SK-N-SH (cell line): Measurements from ENCODE around the gene TNIP2. TPM values are rescaled to one million over a fixed set of nuclear protein-coding genes. Genes with fewer than 3 reads are reported as not detected.

Experiments
- CTCF ChIA-PET: fragments of 300-600, 350-600 bp; formaldehyde crosslinking; extraction: SDS; loops from one replicate; lab custom pipeline; 2021; lab: Yijun Ruan, JAX
- POLR2A ChIA-PET: fragments of 350-600 bp; sonication (Branson Sonifier 250); formaldehyde crosslinking; extraction: SDS; loops from one replicate; lab custom pipeline; 2020; ENCODE audit warnings: antibody characterized with exemption, inconsistent platforms; lab: Yijun Ruan, JAX
- DNase-seq: peaks from one replicate; pipeline ENCODE4 v3.0.0; 2012
- H2AFZ ChIP-seq: fragments of 200-600 bp; sonication (generic); 2 replicates; pipeline ENCODE4 v1.8.1; 2016; ENCODE audit warnings: antibody characterized with exemption, mild to moderate bottlenecking, low read depth
- H3F3A ChIP-seq: fragments of 200-600 bp; sonication (generic); replicated peaks from 2 replicates; pipeline ENCODE3; 2016; ENCODE audit warnings: antibody characterized with exemption, mild to moderate bottlenecking; ENCODE audit not compliant: insufficient read depth
- H3K27ac ChIP-seq, 2 experiments: fragments of 200-500 bp in 1 of 2; fragments of 200-600 bp in 1 of 2; sonication (Bioruptor generic) in 1 of 2; sonication (generic), shearing (Covaris generic) in 1 of 2; 2 replicates each; pipeline versions ENCODE4 v1.5.1 to v1.6.1; 2014 to 2016; ENCODE audit warnings: low read depth in 2 of 2, inconsistent platforms in 1 of 2, low read length in 1 of 2, mild to moderate bottlenecking in 1 of 2, mixed read lengths in 1 of 2
- H3K27me3 ChIP-seq: fragments of 200-600 bp; sonication (generic), shearing (Covaris generic); 2 replicates; pipeline ENCODE4 v1.6.1; 2016; ENCODE audit warnings: mixed run types; ENCODE audit not compliant: insufficient read depth
- H3K36me3 ChIP-seq, 2 experiments: fragments of 200-500 bp in 1 of 2; fragments of 200-600 bp in 1 of 2; sonication (Bioruptor generic) in 1 of 2; sonication (generic) in 1 of 2; replicated peaks in 1 of 2; 2 replicates each; pipeline versions ENCODE3 to v1.5.1; 2014 to 2016; ENCODE audit warnings: low read length in 1 of 2, mild to moderate bottlenecking in 1 of 2; ENCODE audit not compliant: insufficient read depth in 2 of 2, control insufficient read depth in 1 of 2
- H3K4me1 ChIP-seq, 2 experiments: fragments of 200-500 bp in 1 of 2; fragments of 200-600 bp in 1 of 2; sonication (Bioruptor generic) in 1 of 2; sonication (generic), shearing (Covaris generic) in 1 of 2; 2 replicates each; pipeline versions ENCODE4 v1.5.1 to v1.6.1; 2014 to 2016; ENCODE audit warnings: low read depth in 1 of 2, low read length in 1 of 2, mixed run types in 1 of 2; ENCODE audit not compliant: insufficient read depth in 2 of 2, control insufficient read depth in 1 of 2
- H3K4me2 ChIP-seq: fragments of 200-600 bp; sonication (generic), shearing (Covaris generic); 2 replicates; pipeline ENCODE4 v1.6.1; 2017; ENCODE audit warnings: mixed run types
- H3K4me3 ChIP-seq, 2 experiments: fragments of 200-500 bp in 1 of 2; fragments of 200-600 bp in 1 of 2; sonication (Bioruptor generic) in 1 of 2; sonication (generic), shearing (Covaris generic) in 1 of 2; 2 replicates each; pipeline versions ENCODE4 v1.5.1 to v1.8.1; 2014 to 2016; ENCODE audit warnings: low read depth in 2 of 2, inconsistent platforms in 1 of 2, low read length in 1 of 2, mild to moderate bottlenecking in 1 of 2, mixed read lengths in 1 of 2, moderate library complexity in 1 of 2
- H3K79me2 ChIP-seq: fragments of 200-600 bp; sonication (generic); 2 replicates; pipeline ENCODE4 v1.8.1; 2017; ENCODE audit warnings: mild to moderate bottlenecking; ENCODE audit not compliant: insufficient read depth
- H3K9ac ChIP-seq: fragments of 200-600 bp; sonication (generic); 2 replicates; pipeline ENCODE4 v1.6.1; 2017; ENCODE audit warnings: mixed run types
- H3K9me2 ChIP-seq: fragments of 200-600 bp; sonication (generic); 2 replicates; pipeline ENCODE4 v1.6.1; 2017; ENCODE audit warnings: mixed run types
- H3K9me3 ChIP-seq: fragments of 200-600 bp; sonication (generic); 2 replicates; pipeline ENCODE4 v1.6.1; 2017; ENCODE audit warnings: mixed run types, mild to moderate bottlenecking, moderate library complexity
- H4K20me1 ChIP-seq: fragments of 200-600 bp; sonication (generic); 2 replicates; pipeline ENCODE4 v1.6.1; 2017; ENCODE audit warnings: mild to moderate bottlenecking, mixed run types; ENCODE audit not compliant: insufficient read depth
- CHD2 ChIP-seq: fragments of 150-350 bp; IDR thresholded peaks from 2 replicates; pipeline ENCODE4 v1.6.1; 2018; ENCODE audit warnings: low read length; ENCODE audit not compliant: partially characterized antibody
- ELF1 ChIP-seq: IDR thresholded peaks from 2 replicates; pipeline ENCODE4 v1.4.0; 2012
- EZH2phosphoT487 ChIP-seq: fragments of 200-600 bp; sonication (generic); IDR thresholded peaks from 2 replicates; pipeline ENCODE4 v1.6.1; 2017; ENCODE audit warnings: low read depth, mixed run types, mild to moderate bottlenecking, antibody characterized with exemption, moderate library complexity, borderline replicate concordance
- FOSL2 ChIP-seq: IDR thresholded peaks from 2 replicates; pipeline ENCODE4 v1.4.0; 2012; ENCODE audit warnings: low read depth, mild to moderate bottlenecking, moderate library complexity, borderline replicate concordance
- FOXJ3 ChIP-seq: sonication (generic); formaldehyde crosslinking; IDR thresholded peaks from 2 replicates; pipeline ENCODE4 v1.5.1; 2020; ENCODE audit warnings: mild to moderate bottlenecking, missing genetic modification reagents
- IRF3 ChIP-seq: fragments of 150-350 bp; IDR thresholded peaks from 2 replicates; pipeline ENCODE4 v1.6.1; 2016; ENCODE audit warnings: mild to moderate bottlenecking, low read depth, low read length
- JUND ChIP-seq: IDR thresholded peaks from 2 replicates; pipeline ENCODE4 v1.4.0; 2012
- MAX ChIP-seq: IDR thresholded peaks from 2 replicates; pipeline ENCODE4 v1.4.0; 2012; ENCODE audit warnings: low read depth
- MXI1 ChIP-seq: IDR thresholded peaks from 2 replicates; pipeline ENCODE4 v1.6.1; 2012; ENCODE audit warnings: mild to moderate bottlenecking, low read depth, low read length, improper control_type of control experiment
- POLR2AphosphoS5 ChIP-seq: IDR thresholded peaks from 2 replicates; pipeline ENCODE4 v1.6.1; 2012; ENCODE audit warnings: low read depth, low read length
- RAD21 ChIP-seq: IDR thresholded peaks from 2 replicates; pipeline ENCODE4 v1.6.1; 2012; ENCODE audit warnings: mild to moderate bottlenecking, low read length
- RXRA ChIP-seq: IDR thresholded peaks from 2 replicates; pipeline ENCODE4 v1.4.0; 2012; ENCODE audit warnings: low read depth, mild to moderate bottlenecking, borderline replicate concordance
- TAF1 ChIP-seq: IDR thresholded peaks from 2 replicates; pipeline ENCODE4 v1.6.1; 2012; ENCODE audit warnings: low read depth, mild to moderate bottlenecking, low read length, moderate library complexity, borderline replicate concordance
- YY1 ChIP-seq: IDR thresholded peaks from 2 replicates; pipeline ENCODE4 v1.4.0; 2012; ENCODE audit warnings: low read depth, mild to moderate bottlenecking
- ZBTB33 ChIP-seq: IDR thresholded peaks from 2 replicates; pipeline ENCODE4 v1.4.0; 2012; ENCODE audit warnings: low read depth, borderline replicate concordance
- WGBS: methylation state at CpG from one replicate; pipeline ENCODE4 v1.1.6; 2017; ENCODE audit warnings: low lambda C conversion rate; 5-methylcytosine and 5-hydroxymethylcytosine counted together
- polyA plus RNA-seq, 3 experiments: library from polyadenylated mRNA; depleted of rRNA; stranded (reverse); fragments of >200 nt; gene quantifications; 2 replicates each; pipeline ENCODE4 v1.2.3, GENCODE V29; 2012
- TF ChIP-seq, protein P1 (sequence below): IDR thresholded peaks from 2 replicates; pipeline ENCODE4; 2012

The TNIP2 gene
- polyA plus RNA-seq, 1 of the 3 experiments (the other 2 are of a cell fraction): 78.9 TPM

DNA sequence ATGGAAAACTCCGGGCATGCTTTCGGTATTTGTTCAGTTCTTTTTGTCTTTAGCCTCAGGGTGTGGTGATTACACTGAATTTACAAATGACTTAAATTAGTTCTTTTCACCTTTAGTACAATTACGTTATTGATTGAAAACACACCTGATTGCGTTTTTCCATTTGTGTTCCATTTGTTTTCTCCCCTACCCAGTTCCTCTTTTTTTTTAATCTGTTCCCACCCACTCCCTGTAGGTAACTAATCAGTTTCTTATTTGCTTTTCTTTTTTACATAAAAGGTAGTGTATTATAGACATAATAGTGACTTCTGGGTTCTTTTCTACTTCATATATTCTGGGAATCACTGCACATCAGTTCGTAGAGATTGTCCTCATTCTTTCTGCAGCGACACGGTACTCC, 53.4 kb downstream of the TNIP2 start:
- Histone ChIP-seq H3K4me3 (no peak overlapping the region), H2AFZ (no peak overlapping the region), H3K9me3 (no peaks in the 10 kb centered on the region), H3K27ac (no peak overlapping the region), H3F3A (no peaks in the 10 kb centered on the region), H3K79me2 (peaks cover 5% of the 10 kb centered on the region), H3K36me3 (peaks cover 49 to 58% of the 10 kb centered on the region in 2 experiments), H4K20me1 (0 out of 2 replicates have a peak, but pooled peaks cover 4% of the 10 kb centered on the region), H3K4me1 (no peaks in the 10 kb centered on the region)
- POLR2A ChIA-PET: no interaction called here
- DNase-seq: no peak
- TF ChIP-seq ELF1: no peak
- TF ChIP-seq YY1: no peak
- TF ChIP-seq EZH2phosphoT487: no peak
- no peak for TF ChIP-seq TAF1
- TF ChIP-seq RXRA: no peak
- no peak for TF ChIP-seq RAD21
- TF ChIP-seq CHD2: no peak
- no peak for TF ChIP-seq POLR2AphosphoS5
- no peak for TF ChIP-seq MXI1
- TF ChIP-seq, all 33 proteins: peak for 0
- CTCF ChIA-PET: no interaction called here
- H3K9me2 ChIP-seq: no peaks in the 10 kb centered on the region
- H3K4me2 ChIP-seq: no peak overlapping the region
- no peak overlapping the region for H3K9ac ChIP-seq
- no peaks in the 10 kb centered on the region for H3K27me3 ChIP-seq
- 89% methylated on average over 7 of the region's 7 CpGs for WGBS

GRCh38 chr4:2702361-2702760, 53.8 kb downstream of the TNIP2 start:
- no peaks in the 10 kb centered on the region for H3F3A ChIP-seq
- no peaks in the 10 kb centered on the region for H3K9me3 ChIP-seq
- no peak overlapping the region for H3K4me2 ChIP-seq
- no peak overlapping the region for H3K27ac ChIP-seq
- no peak overlapping the region for H2AFZ ChIP-seq
- TF ChIP-seq JUND (no peak), IRF3 (no peak), TAF1 (no peak), FOSL2 (no peak), EZH2phosphoT487 (no peak), POLR2AphosphoS5 (no peak), MAX (no peak), FOXJ3 (CRISPR knock-in tag) (no peak), ZBTB33 (no peak)
- TF ChIP-seq, protein P1, sequence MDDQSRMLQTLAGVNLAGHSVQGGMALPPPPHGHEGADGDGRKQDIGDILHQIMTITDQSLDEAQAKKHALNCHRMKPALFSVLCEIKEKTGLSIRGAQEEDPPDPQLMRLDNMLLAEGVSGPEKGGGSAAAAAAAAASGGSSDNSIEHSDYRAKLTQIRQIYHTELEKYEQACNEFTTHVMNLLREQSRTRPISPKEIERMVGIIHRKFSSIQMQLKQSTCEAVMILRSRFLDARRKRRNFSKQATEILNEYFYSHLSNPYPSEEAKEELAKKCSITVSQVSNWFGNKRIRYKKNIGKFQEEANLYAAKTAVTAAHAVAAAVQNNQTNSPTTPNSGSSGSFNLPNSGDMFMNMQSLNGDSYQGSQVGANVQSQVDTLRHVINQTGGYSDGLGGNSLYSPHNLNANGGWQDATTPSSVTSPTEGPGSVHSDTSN: no peak
- POLR2A ChIA-PET: no interaction called here
- CTCF ChIA-PET: no interaction called here
- no peak for DNase-seq
- H3K4me1 ChIP-seq: no peaks in the 10 kb centered on the region
- no peak overlapping the region for H3K9ac ChIP-seq
- no peak overlapping the region for H3K4me3 ChIP-seq
- H3K36me3 ChIP-seq: peaks cover 53 to 58% of the 10 kb centered on the region in 2 experiments
- 0 out of 2 replicates have a peak, but pooled peaks cover 5% of the 10 kb centered on the region for H4K20me1 ChIP-seq
- WGBS: 97% methylated on average over 8 of the region's 8 CpGs
- no peaks in the 10 kb centered on the region for H3K27me3 ChIP-seq
- peaks cover 4% of the 10 kb centered on the region; the same call in 1 of the 2 replicates for H3K79me2 ChIP-seq
- no peaks in the 10 kb centered on the region for H3K9me2 ChIP-seq
